Gastrocnemius medialis (tissue), 4 donors: ENCODE data around the gene RSBN1. TPM values are rescaled to one million over a fixed set of nuclear protein-coding genes. Genes with fewer than 3 reads are reported as not detected.

ENCODE experiments used
- total RNA-seq, 4 donors: library from RNA; depleted of rRNA; stranded (reverse); fragments of >200 nt; gene quantifications; one replicate each; pipeline versions ENCODE4 v1.1.0 to v1.2.3, GENCODE V29; 2016

Gene RSBN1
- total RNA-seq, 4 donors from 2014 or later, result 9.9 to 24.8 (median 24.0) TPM

Other genes with a start within 250 kb of the RSBN1 start
- 10 to 100 TPM in 2 of 4 donors, 1 to 10 TPM in 2; 6.7 to 20.0 (median 9.9) TPM for gene PHTF1, start 53.0 kb downstream of the RSBN1 start, total RNA-seq
- 1 to 10 TPM in 1 of 4 donors, under 1 TPM in 3; 0.10 to 1.7 (median 0.63) TPM for gene PTPN22, start 59.2 kb upstream of the RSBN1 start, total RNA-seq
- under 1 TPM in 1 of 4 donors, not detected in 3; 0.32 TPM for gene BCL2L15, start 75.1 kb upstream of the RSBN1 start, total RNA-seq
- 10 to 100 TPM in 1 of 4 donors, 1 to 10 TPM in 3; 6.5 to 11.2 (median 8.4) TPM for gene AP4B1, start 92.3 kb upstream of the RSBN1 start, total RNA-seq
- gene DCLRE1B, start 92.8 kb upstream of the RSBN1 start, total RNA-seq, result 1 to 10 TPM; 1.4 to 3.3 (median 1.7) TPM
- 10 to 100 TPM; 54.4 to 67.6 (median 60.0) TPM for gene HIPK1, start 116.8 kb upstream of the RSBN1 start, total RNA-seq
- gene OLFML3, start 167.0 kb upstream of the RSBN1 start, total RNA-seq, result 10 to 100 TPM in 3 of 4 donors, 1 to 10 TPM in 1; 5.9 to 17.1 (median 14.0) TPM